ENCODE data around the gene CD99L2. TPM values are rescaled to one million over a fixed set of nuclear protein-coding genes. Genes with fewer than 3 reads are reported as not detected.

CD99L2 gene
- total RNA-seq, 4 donors from 2014 or later, result 51.3 to 92.7 (median 58.7) TPM

GRCh38 chrX:150926304-150926703, 27.8 kb upstream of the CD99L2 start:
- DNase-seq, result no peak
- H3K27ac ChIP-seq, result no peak overlapping the region
- intact Hi-C loops (cut with DNase I; ENCODE audit: low total_unique reads), result no loop called here
- no peak for TF ChIP-seq POLR2A (IDR thresholded peaks at IDR 0.05)
- no peak for TF ChIP-seq CTCF (IDR thresholded peaks at IDR 0.05)
- H3K27me3 ChIP-seq, result no peaks in the 10 kb centered on the region
- H3K9me3 ChIP-seq, result no peaks in the 10 kb centered on the region
- no peaks in the 10 kb centered on the region for H3K36me3 ChIP-seq
- no peaks in the 10 kb centered on the region for H3K4me1 ChIP-seq
- H3K4me3 ChIP-seq, result no peak overlapping the region

- Histone ChIP-seq H3K36me3 (no peaks in the 10 kb centered on the region), H3K9me3 (no peaks in the 10 kb centered on the region), H3K27me3 (no peaks in the 10 kb centered on the region), H3K4me3 (no peak overlapping the region), H3K27ac (no peak overlapping the region), H3K4me1 (no peaks in the 10 kb centered on the region)
- TF ChIP-seq POLR2A (IDR thresholded peaks at IDR 0.05), result no peak
- no peak for DNase-seq
- intact Hi-C loops (cut with DNase I; ENCODE audit: low total_unique reads), result no loop called here
These were observed 20.9 kb upstream of the CD99L2 start for GRCh38 chrX:150919401-150919800.

- H3K36me3 ChIP-seq, result no peaks in the 10 kb centered on the region
- H3K9me3 ChIP-seq, result no peaks in the 10 kb centered on the region
- no peaks in the 10 kb centered on the region for H3K4me1 ChIP-seq
- no peak overlapping the region for H3K27ac ChIP-seq
- intact Hi-C loops (cut with DNase I; ENCODE audit: low total_unique reads), result no loop called here
- TF ChIP-seq CTCF (IDR thresholded peaks at IDR 0.05), result no peak
- TF ChIP-seq POLR2A (IDR thresholded peaks at IDR 0.05), result no peak
- DNase-seq, result no peak
- no peak overlapping the region for H3K4me3 ChIP-seq
- H3K27me3 ChIP-seq, result no peaks in the 10 kb centered on the region
These were observed 15.0 kb upstream of the CD99L2 start for GRCh38 chrX:150913511-150913910.

GRCh38 chrX:150907474-150907873, 9.0 kb upstream of the CD99L2 start:
- Histone ChIP-seq H3K27me3 (no peaks in the 10 kb centered on the region), H3K36me3 (no peaks in the 10 kb centered on the region), H3K4me3 (no peak overlapping the region), H3K4me1 (no peaks in the 10 kb centered on the region), H3K27ac (no peak overlapping the region), H3K9me3 (no peaks in the 10 kb centered on the region)
- intact Hi-C loops (cut with DNase I; ENCODE audit: low total_unique reads), result no loop called here
- no peak for DNase-seq
- TF ChIP-seq POLR2A (IDR thresholded peaks at IDR 0.05) (no peak), CTCF (IDR thresholded peaks at IDR 0.05) (no peak)

GRCh38 chrX:150906694-150907093, 8.2 kb upstream of the CD99L2 start:
- no peak for DNase-seq
- TF ChIP-seq POLR2A (IDR thresholded peaks at IDR 0.05) (no peak), CTCF (IDR thresholded peaks at IDR 0.05) (no peak)
- intact Hi-C loops (cut with DNase I; ENCODE audit: low total_unique reads), result no loop called here
- Histone ChIP-seq H3K4me1 (no peaks in the 10 kb centered on the region), H3K27ac (no peak overlapping the region), H3K27me3 (no peaks in the 10 kb centered on the region), H3K36me3 (no peaks in the 10 kb centered on the region), H3K4me3 (no peak overlapping the region), H3K9me3 (no peaks in the 10 kb centered on the region)

GRCh38 chrX:150905293-150905692, 6.8 kb upstream of the CD99L2 start:
- DNase-seq, result no peak

More at GRCh38 chrX:150905293-150905692, 6.8 kb upstream of the CD99L2 start:
- H3K27ac ChIP-seq, result no peak overlapping the region
- intact Hi-C loops (cut with DNase I; ENCODE audit: low total_unique reads), result no loop called here
- no peak overlapping the region for H3K4me3 ChIP-seq
- TF ChIP-seq POLR2A (IDR thresholded peaks at IDR 0.05) (no peak), CTCF (IDR thresholded peaks at IDR 0.05) (no peak)
- no peaks in the 10 kb centered on the region for H3K9me3 ChIP-seq
- no peaks in the 10 kb centered on the region for H3K27me3 ChIP-seq
- no peaks in the 10 kb centered on the region for H3K4me1 ChIP-seq
- H3K36me3 ChIP-seq, result no peaks in the 10 kb centered on the region

Data from uterus (tissue), 4 donors.